Kasumi-1 (cell line): ENCODE results near the gene HLCS.
"Not testable (repeated sequence)": the region's sequence is repeated elsewhere in the genome, so short reads cannot be mapped to it uniquely, and the experiment has no call there.

Source experiments
- DNase-seq, 2 experiments: peaks; one replicate each; lab custom pipeline; 2025; lab: John Stamatoyannopoulos, UW

HLCS gene

DNA sequence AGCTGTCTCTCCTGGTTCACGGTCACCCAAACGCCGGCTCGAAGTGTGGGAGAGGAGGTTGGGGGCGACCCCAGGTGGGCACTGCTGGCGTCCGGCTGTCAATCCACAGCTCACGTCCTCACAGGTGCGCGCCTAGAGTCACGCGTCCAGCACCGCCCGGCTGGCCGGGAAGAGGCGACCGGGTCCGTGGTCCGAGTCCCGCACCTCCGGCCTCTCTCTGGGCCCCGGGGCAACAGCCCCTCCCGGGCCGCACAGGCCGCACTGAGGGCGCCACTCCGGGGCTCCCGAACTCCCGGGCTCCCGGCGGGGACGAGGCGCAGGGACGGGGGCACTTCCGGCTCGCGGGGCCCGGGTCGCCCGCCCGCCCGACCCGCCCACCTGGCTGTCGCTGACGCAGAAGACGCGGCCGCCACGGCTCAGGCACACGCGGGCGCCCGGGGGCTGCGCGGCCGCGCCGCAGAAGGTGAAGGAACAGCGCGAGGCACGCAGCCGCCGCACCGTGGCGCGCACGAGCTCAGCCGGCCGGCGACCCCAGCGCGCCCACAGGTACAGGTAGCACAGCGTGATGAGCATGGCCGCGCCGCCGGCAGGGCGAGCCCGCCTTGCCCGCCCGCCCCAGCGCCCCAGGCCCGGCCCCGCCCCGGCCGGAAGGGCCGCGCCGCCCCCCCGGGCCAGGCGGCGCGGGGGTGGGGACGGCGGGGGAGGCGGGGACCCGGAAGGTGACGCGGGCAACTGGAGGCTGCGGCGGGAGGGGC is at the start of gene HLCS:
Gene HLCS (minus strand): TSS at position 604 of the 755 bp plus-strand sequence. CDS start 31 bp downstream, at position 573.
- DNase-seq: peak; percentile 48 to 50

DNA sequence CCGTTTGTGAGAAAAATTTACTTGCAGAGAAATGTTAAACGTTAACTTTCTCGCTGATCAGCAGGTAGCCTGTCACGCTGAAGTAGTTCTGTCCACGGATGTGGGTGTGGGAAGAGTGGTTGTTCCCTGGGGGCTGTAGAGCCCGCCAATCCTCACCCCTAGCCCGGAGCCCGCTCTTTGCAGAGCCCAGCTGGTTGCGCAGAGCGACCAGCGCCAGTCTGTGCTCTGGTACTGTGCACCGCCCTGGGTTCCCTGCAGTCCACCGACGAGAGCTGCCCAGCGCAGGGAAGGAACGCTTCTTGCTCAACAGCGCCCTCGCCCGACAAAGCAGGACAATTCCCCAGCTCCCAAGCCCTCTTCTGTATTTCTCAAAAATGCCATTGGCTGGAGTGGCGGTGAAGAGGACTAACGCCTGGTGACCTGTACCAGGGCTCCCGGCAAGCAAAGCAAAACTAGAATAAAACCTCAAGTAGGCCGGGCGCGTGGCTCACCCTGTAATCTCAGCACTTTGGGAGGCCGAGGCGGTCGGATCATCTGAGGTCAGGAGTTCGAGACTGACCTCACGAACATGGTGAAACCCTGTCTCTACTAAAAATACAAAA is 43.4 kb upstream of the HLCS start:
- DNase-seq: peak; percentile 91 to 93

DNA sequence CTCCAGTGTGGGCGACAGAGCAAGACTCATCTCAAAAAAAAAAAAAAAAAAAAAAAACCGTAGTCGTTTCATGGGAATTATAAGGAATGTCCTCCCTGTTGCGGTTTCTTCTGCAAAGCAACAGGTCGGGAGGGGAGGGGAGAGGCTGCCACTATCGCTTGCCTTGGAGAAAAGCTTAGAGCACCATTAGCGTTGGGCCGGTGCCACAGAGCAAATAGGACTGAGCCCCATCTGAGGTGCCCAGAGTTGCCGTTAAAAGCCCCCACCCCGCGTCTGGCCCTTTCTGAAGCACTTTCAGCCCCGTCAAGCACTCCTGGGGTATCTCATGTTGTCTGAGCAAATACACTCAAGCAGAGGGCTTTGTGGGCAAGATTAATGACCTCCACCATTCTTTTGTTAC is 42.3 kb upstream of the HLCS start:
- DNase-seq: no peak

DNA sequence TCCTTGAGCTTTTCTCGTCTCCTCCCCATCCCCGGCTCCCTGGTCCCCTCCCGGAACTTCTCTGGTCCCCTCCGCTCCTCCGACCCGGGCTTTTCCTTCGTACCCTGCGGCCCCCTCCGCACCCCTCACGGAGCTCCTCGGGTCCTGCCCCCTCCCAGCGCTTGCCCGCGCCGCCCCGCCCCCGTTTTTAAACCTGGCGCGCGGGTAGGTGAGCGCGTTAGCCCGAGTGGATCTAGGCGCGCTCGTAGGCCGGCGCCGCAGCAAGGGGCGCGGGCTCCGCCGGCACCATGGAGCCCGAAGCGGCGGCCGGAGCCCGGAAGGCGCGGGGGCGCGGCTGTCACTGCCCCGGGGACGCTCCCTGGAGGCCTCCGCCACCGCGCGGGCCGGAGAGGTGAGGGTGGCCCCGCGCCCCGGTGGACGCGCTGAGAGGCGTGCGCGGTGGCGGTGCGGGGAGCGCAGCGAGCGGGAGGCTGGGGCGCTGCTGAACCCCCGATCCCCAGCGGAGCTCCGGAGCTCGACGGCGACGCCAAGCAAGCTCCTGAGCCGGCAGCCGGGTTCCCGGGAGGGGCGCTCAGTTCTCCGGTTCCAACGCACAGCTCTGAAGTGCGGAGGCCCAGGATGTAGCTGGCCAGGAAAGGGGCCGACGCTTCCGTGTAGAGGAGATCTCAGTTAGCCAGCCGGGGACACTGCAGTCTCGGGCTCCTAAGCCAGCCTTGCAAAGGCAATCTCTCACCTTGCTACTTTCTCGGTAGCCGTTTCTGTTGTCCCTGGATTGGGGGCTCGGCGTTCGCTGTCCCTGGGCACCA is 40.2 kb upstream of the HLCS start, which contains the start of gene RIPPLY3:
Gene RIPPLY3 (plus strand): TSS at position 217 of the 806 bp plus-strand sequence. CDS start 71 bp downstream, at position 288.
- peak in 1 of 2 experiments; percentile 18 for DNase-seq

DNA sequence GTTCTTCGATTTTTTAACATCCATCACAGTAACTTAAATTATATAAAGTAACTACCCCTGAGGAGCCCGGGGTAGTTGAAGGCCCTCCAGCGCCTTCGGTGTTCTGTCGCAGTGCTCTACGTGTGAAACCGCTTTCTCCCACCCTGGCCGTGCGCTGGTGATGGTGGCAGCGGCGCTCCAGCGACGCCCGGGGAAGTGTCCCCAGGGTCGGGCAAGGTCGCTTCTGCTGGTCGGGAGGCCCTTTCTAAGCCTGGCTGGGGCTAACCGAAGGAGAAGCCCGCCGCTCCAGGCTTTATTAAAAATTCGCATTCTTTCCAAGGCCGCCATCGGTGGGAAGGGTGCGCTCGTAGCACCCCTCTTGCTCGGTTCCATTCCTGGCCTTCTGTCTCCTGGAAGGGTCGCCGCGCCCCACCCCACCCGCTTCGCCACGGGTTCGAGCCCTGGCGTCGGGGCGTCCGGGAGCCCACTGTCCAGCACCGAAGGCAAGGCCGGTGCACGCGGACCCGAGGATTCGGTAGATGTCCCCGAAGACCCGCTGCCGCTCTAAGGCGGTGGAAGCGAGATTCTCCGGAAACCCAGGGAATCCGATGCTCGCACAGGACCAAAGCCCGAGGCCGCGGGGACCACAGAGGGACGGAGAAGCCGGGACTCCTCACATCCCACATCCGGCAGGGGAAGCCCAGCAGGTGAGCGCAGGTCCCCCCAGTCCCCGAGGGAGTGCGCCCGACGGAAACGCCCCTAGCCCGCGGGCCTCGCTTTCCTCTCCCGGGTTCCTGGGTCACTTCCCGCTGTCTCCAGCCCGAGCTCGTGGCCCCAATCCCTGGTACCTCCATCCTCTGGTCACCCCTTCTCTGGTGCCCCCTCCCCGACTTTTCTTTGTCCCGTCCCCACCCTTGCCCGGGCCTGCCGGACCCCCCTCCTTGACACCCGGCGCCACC is 39.3 kb upstream of the HLCS start:
- no peak for DNase-seq

DNA sequence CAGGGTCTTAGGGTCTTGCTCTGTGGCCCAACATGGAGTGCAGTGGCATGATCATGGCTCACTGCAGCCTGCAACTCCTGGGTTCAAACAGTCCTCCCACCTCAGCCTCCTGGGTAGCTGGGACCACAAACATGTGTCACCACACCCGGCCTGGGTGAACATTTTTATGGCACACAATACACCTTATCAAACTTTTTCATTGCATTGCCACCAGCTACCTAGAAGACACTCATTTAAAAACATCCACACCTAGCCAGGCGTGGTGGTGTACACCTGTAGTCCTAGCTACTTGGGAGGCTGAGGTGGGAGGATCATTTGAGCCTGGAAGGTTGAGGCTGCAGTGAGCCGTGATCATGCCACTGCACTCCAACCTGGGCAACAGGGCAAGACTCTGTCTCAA is 37.4 kb upstream of the HLCS start:
- not testable (repeated sequence) for DNase-seq

DNA sequence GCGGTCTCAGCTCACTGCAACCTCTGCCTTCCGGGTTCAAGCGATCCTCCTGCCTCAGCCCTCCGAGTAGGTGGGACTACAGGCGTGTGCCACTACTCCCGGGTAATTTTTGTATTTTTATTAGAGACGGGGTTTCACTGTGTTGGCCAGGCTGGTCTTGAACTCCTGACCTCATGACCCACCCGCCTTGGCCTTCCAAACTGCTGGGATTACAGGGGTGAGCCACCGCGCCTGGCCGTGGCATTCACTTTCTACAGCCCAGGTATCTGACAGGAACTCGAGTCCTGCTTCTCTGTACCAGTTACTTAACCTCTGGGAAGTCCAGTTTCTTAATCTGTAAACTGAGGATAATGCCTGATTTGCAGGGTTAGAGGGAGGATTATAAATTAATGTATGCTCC is 36.4 kb upstream of the HLCS start:
- DNase-seq: not testable (repeated sequence)

DNA sequence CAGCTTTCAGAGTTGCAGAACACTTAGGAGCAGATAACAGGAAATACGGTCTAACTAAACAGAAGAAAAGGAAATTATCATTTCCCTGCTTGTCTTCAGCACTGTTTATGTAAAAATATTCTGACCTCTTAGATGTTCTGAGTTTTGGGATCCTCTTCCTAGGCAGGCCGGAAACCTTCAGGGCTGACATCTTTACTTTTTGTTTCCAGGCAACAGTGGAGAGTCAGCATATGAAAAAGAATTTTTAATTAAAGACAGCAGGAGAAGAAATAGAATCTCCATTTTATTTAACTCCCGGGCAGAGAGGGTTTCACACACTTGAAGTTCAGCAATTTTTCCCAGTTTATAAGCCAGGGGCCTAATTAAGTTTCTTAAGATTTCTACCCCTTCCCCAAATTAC is 35.0 kb upstream of the HLCS start:
- DNase-seq: peak in 1 of 2 experiments; percentile 30

DNA sequence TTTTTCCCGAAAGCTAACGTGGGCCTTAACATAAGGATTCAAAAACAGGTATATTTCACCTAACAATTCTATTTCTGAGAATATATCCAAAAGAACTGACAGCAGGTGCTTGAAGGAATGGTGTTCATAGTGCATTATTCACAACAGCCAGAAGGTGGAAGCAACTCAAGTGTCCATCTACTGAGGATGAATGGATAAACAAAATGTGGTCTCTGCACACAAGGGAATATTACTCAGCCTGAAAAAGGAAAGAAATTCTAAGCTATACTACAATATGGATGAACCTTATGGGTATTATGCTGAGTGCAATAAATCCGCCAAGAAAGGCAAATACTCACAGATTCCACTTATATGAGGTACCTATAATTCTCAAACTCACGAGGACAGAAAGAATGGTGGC is 33.9 kb upstream of the HLCS start:
- DNase-seq: peak; percentile 5 to 28

DNA sequence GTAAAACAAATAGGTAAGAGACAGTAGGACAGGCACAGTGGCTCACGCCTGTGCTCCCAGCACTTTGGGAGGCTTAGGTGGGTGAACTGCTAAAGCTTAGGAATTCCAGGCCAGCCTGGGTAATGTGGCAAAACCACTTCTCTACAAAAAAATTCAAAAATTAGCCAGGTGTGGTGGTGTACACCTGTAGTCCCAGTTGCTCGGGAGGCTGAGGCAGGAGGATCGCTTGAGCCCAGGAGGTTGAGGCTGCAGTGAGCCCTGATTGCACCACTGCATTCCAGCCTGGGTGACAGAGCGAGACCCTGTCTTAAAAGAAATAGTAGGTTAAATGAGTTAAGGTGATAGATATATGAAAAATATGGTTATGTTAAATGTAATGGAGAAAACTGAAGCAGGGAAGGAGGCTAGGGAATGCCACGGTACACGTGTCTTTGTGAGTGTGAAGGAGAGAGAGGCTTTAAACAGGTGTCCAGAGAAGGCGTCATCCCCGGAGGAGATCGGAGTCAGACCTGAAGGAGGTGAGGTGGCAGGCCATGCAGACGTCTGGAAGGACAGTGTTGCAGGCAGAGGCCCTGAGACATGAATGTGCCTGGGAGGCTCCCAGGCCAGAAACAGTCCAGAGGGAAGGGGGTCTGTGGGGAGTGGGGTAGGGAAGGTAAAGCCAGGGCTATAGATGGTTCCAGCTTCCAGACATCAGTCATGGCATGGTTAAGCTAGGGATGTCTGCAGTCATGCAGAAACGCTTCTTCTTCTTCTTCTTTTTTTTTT is 32.8 kb upstream of the HLCS start:
- no peak for DNase-seq

DNA sequence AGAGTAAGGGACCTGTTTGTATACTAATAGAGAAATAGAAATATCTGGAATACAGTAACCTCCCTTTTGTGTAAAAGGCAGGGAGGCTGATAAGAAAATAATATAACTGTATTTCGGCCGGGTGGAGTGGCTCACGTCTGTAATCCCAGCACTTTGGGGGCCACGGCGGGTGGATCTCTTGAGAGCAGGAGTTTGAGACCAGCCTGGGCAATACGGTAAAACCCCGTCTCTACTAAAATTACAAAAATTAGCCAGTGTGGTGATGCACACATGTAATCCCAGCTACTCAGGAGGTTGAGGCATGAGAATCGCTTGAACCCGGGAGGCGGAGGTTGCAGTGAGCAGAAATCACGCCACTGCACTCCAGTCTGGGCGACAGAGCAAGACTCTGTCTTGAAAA is 28.8 kb upstream of the HLCS start:
- not testable (repeated sequence) for DNase-seq

DNA sequence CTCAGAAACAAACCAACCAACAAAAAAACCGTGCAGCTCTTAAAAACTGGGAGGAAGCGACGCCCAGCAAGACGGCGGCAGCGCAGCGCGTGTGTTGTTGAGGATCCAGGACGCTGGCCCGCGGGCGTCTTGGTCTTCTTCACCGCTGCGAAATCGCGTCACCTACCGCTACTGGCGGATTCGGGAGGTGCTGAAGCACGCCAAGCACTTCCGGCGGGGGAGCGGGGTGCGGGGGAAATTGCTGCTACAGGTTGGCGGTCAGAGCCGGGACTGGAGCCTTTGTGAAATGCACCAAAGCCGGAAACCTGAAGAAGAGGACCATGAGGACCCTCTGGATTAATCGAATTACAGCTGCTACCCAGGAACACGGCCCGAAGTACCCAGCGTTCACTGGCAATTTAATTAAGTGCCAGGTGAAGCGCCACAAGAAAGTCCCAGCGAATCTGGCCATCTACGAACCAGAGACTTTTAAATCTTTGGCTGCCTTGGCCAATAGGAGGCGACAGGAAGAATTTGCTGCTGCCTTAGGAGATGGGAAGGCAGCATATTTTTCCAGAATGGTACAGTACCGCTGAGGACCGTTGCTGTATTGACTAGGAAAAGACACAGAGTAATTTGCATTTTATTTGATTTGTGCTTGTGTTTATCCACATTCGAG is 28.2 kb upstream of the HLCS start:
- no peak for DNase-seq

DNA sequence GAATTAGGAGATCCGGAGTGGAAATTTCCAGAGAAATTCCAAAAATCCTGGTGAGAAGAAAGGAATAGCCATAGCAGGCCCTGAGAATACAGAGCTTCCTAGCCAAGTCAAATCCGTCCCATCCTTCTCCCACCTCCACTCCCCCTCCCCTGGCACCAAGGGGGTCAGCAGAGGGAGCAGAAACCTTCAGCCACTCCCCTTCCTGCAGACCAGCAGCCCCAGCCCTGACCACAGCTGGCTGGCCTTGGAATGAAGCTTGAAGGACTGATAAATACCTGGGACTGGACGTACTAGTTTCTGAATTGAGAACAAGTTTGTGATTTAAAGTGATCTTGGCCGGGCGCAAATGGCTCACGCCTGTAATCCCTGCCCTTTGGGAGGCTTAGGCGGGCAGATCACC is 26.2 kb upstream of the HLCS start:
- no peak for DNase-seq

DNA sequence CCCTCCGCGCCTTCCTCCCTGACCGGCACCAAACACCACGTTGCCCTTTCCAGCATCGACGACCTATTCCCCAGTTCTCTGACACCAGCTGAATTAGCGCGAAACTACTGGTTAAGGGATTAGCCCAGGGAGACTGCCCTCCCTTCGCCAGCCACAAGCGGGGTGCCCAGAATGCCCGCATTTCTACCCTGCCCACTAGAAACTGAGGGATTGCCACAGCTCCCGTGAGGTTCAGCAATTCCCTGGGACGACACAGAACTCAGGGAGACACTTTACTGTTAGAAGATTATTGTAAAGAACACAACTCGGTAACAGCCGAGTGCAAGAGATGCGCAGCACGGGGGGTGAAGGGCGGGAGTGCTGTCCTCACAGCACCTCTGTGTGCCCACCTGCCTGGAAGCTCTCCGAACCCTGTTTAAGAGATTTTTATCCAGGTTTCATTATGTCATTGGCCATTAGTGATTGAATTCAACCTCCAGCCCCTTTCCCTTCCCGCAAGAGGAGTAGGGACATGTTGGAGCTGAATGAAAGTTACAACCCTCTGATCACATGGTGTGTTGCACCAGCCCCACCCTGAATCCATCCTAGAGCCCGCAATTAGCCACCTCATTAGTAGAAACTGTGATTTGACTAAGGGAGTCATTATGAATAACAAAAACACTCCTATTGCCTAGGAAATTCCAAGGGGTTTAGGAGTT is 24.2 kb upstream of the HLCS start:
- DNase-seq: no peak

DNA sequence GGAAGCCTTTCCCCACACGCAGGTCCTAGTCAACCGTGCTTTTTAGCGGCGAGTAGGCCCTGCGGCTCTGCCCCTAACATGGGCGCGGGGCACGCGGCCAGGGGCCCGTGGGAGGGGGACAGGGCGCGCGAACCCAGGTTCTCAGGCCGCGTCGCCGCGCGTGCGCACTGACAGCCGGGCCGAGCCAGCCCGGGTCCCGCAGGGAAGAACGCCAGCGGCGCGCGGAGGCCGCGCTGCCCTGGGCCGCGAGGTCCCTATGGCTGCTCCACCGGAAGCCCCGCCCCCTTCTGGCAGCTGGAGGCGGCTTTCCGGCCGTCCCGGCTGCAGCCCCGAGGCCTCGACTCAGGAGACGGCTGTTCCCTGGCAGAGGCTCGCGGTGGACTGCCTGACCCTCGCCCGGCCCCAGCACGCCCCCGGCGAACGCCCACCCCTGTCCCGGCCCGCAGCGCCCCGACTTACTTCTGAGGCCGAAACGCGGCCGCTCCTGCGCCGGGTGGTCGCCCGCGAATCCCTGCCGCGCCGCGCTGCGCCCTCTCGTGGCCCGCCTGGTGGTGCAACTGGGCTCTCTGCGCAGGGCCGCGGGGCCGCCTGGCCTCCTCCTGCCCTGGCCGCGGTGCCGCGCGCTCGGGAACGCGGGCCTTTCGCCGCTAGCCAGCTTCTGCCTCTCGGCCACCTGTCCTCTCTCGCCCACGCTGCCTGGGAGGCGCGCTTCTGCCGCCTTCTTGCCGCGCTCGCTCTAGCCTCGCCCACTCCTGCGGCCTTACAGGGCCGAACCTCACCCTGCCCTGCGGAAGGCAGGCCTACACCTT is 23.4 kb upstream of the HLCS start:
- DNase-seq: peak; percentile 86 to 87

DNA sequence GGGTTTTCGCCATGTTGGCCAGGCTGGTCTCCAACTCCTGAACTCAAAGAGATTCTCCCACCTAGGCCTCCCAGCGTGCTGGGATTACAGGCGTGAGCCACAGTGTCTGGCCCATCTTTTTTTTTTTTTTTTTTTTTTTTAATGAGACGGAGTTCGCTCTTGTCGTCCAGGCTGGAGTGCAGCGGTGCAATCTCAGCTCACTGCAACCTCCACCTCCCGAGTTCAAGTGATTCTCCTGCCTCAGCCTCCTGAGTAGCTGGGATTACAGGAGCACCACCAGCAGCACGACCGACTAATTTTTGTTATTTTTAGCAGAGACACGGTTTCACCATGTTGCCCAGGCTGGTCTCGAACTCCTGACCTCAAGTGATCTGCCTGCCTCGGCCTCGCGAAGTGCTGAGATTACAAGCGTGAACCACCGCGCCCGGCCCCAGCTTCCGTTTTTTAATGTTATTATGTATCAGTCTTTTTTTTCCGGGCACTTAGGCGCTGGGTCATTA is 22.8 kb upstream of the HLCS start:
- DNase-seq: not testable (repeated sequence)

DNA sequence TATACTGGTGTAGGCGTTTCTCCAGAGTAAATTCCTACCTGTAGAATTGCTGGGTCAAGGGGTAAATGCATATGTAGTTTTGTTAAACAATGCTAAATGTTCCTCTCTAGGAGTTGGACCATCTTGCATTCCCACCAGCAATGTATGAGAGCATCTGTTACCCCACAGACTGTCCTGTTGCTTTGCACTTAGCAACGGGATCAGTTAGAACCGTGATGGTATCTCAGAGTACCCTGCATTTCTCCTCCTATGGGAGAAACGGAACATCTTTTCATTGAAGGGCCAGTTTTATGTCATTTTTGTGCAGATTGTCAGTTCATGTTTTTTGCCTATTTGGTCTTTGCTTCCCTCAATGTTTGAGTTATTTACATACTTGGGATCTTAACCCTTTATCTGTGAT is 22.1 kb upstream of the HLCS start:
- DNase-seq: no peak

DNA sequence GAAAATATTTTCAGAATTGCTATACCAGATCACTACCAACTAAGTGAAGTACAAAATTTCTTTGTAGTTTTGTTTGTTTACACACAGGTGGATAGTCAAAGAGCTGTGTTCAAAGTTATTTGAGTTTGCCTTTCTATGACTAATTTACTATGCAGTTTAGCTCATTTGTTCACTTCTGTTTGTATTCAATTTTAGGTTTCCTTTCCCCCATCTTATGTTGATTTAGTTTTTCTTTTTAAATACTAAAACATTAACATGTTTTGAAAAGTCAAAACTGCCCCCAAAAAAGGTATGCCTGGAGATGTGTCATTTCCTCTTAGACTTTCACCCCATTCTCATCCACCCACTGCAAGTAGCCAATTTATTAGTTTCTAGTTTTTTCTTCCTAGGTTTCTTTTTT is 21.4 kb upstream of the HLCS start:
- DNase-seq: no peak
